Loucy (cell line): ENCODE data around the gene AHDC1.

ENCODE experiments used
- H2AFZ ChIP-seq: fragments of 200-600 bp; sonication (generic); 2 replicates; pipeline ENCODE4 v1.6.0; 2016; ENCODE audit warnings: antibody characterized with exemption, mild to moderate bottlenecking, low read length, moderate library complexity
- H3F3A ChIP-seq: fragments of 200-600 bp; 2 replicates; pipeline ENCODE4 v1.6.0; 2016; ENCODE audit warnings: antibody characterized with exemption, low read depth, mild to moderate bottlenecking
- H3K27me3 ChIP-seq: fragments of 200-600 bp; sonication (generic); 2 replicates; pipeline ENCODE4 v1.6.1; 2014; ENCODE audit warnings: low read length, mild to moderate bottlenecking; ENCODE audit not compliant: insufficient read depth, poor library complexity, severe bottlenecking
- H3K36me3 ChIP-seq: fragments of 200-600 bp; sonication (generic); 2 replicates; pipeline ENCODE4 v1.6.1; 2016; ENCODE audit warnings: low read length; ENCODE audit not compliant: insufficient read depth
- H3K4me1 ChIP-seq: fragments of 200-600 bp; sonication (generic); 2 replicates; pipeline ENCODE4 v1.5.1; 2014; ENCODE audit warnings: low read length, mild to moderate bottlenecking; ENCODE audit not compliant: insufficient read depth, poor library complexity, severe bottlenecking
- H3K4me2 ChIP-seq: fragments of 200-600 bp; sonication (generic); 2 replicates; pipeline ENCODE4 v1.6.0; 2014; ENCODE audit warnings: antibody characterized with exemption, low read length, low read depth, mild to moderate bottlenecking; ENCODE audit not compliant: poor library complexity, severe bottlenecking
- H3K4me3 ChIP-seq: fragments of 200-600 bp; sonication (generic); 2 replicates; pipeline ENCODE4 v1.5.1; 2014; ENCODE audit warnings: low read length, mild to moderate bottlenecking, mixed read lengths; ENCODE audit not compliant: poor library complexity, severe bottlenecking
- H3K79me2 ChIP-seq: fragments of 200-600 bp; sonication (generic); 2 replicates; pipeline ENCODE4 v1.6.1; 2014; ENCODE audit warnings: low read length; ENCODE audit not compliant: insufficient read depth
- H3K9ac ChIP-seq: fragments of 200-600 bp; sonication (generic); 2 replicates; pipeline ENCODE4 v1.6.0; 2014; ENCODE audit warnings: mild to moderate bottlenecking, low read depth, low read length, moderate library complexity; ENCODE audit not compliant: poor library complexity, severe bottlenecking
- H3K9me2 ChIP-seq: fragments of 200-600 bp; sonication (generic); replicated peaks from 2 replicates; pipeline ENCODE4 v1.6.1; 2016; ENCODE audit warnings: low read depth, low read length, mixed read lengths
- H3K9me3 ChIP-seq: fragments of 200-600 bp; sonication (generic); 2 replicates; pipeline ENCODE4 v1.6.1; 2014; ENCODE audit warnings: mild to moderate bottlenecking, antibody characterized with exemption, low read length, low read depth; ENCODE audit not compliant: insufficient read depth
- H4K20me1 ChIP-seq: fragments of 200-600 bp; sonication (generic); 2 replicates; pipeline ENCODE4 v1.6.0; 2014; ENCODE audit warnings: antibody characterized with exemption, low read length, mild to moderate bottlenecking; ENCODE audit not compliant: insufficient read depth, poor library complexity, severe bottlenecking
- EZH2phosphoT487 ChIP-seq: fragments of 200-600 bp; IDR thresholded peaks from 2 replicates; pipeline ENCODE4 v1.6.1; 2018; ENCODE audit warnings: antibody characterized with exemption, mild to moderate bottlenecking, moderate library complexity, borderline replicate concordance
- TF ChIP-seq, protein P1 (sequence below): fragments of 200-600 bp; sonication (generic); conservative IDR thresholded peaks from 2 replicates; pipeline ENCODE4 v1.5.1; 2014; ENCODE audit warnings: mild to moderate bottlenecking, antibody characterized with exemption, low read length

Gene AHDC1

GRCh38 chr1:27567146-27567526 lies 36.8 kb downstream of the AHDC1 start:
- no peak overlapping the region for H3K4me2 ChIP-seq
- peaks cover 10% of the 10 kb centered on the region; the same call in 1 of the 2 replicates for H3K36me3 ChIP-seq
- H2AFZ ChIP-seq, result no peak overlapping the region
- H3K4me3 ChIP-seq, result no peak overlapping the region
- TF ChIP-seq, protein P1, sequence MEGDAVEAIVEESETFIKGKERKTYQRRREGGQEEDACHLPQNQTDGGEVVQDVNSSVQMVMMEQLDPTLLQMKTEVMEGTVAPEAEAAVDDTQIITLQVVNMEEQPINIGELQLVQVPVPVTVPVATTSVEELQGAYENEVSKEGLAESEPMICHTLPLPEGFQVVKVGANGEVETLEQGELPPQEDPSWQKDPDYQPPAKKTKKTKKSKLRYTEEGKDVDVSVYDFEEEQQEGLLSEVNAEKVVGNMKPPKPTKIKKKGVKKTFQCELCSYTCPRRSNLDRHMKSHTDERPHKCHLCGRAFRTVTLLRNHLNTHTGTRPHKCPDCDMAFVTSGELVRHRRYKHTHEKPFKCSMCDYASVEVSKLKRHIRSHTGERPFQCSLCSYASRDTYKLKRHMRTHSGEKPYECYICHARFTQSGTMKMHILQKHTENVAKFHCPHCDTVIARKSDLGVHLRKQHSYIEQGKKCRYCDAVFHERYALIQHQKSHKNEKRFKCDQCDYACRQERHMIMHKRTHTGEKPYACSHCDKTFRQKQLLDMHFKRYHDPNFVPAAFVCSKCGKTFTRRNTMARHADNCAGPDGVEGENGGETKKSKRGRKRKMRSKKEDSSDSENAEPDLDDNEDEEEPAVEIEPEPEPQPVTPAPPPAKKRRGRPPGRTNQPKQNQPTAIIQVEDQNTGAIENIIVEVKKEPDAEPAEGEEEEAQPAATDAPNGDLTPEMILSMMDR, result no peak
- no peak for TF ChIP-seq EZH2phosphoT487
- no peak overlapping the region for H3K9ac ChIP-seq
- no peaks in the 10 kb centered on the region for H3K9me2 ChIP-seq
- H3K9me3 ChIP-seq, result no peaks in the 10 kb centered on the region
- peaks cover 75% of the 10 kb centered on the region for H4K20me1 ChIP-seq
- H3K27me3 ChIP-seq, result no peaks in the 10 kb centered on the region
- peaks cover 43% of the 10 kb centered on the region for H3K4me1 ChIP-seq
- no peaks in the 10 kb centered on the region for H3F3A ChIP-seq
- peaks cover 99% of the 10 kb centered on the region for H3K79me2 ChIP-seq

DNA sequence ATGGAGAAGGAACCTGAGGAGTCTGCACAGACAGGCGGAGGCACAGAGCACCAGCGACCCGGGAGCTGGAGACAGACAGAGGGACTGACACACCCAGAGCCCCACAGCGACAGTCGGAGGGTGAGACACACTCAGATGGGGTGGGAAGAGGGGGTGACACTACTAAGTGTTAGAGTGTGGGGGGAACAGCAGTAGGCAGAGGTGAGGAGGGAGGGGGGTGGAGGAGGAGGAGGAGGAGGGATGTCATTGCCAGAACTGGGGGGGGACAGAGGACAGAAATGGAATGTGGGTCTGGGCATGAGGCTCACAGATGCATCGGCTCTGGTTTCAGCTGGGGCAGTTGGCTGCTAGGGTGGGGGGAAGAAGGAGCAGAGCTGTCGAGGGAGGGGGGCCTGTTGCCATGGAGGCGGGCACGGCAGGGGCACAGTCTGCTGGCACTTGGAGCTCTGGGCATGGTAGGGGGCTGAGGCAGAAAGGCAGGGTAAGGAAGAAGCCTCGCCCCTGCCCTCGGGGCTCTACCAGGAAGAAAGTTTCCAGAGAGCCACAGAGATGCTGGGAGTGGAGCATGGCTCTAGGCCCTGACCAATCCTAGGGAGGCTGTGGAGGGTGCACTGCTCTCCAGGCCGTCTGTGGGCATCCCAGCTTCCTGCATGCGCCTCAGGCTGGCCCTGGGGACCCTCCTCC lies 37.3 kb downstream of the AHDC1 start:
- H3K9me3 ChIP-seq, result no peaks in the 10 kb centered on the region
- no peaks in the 10 kb centered on the region for H3K9me2 ChIP-seq
- TF ChIP-seq EZH2phosphoT487, result no peak
- TF ChIP-seq, protein P1, result no peak
- no peaks in the 10 kb centered on the region for H3K27me3 ChIP-seq
- peaks cover 10% of the 10 kb centered on the region; the same call in 1 of the 2 replicates for H3K36me3 ChIP-seq
- H3K4me3 ChIP-seq, result no peak overlapping the region
- H3K4me1 ChIP-seq, result peaks cover 43% of the 10 kb centered on the region
- peaks cover 75% of the 10 kb centered on the region for H4K20me1 ChIP-seq
- H3F3A ChIP-seq, result no peaks in the 10 kb centered on the region
- H3K79me2 ChIP-seq, result peaks cover 99% of the 10 kb centered on the region
- no peak overlapping the region for H2AFZ ChIP-seq
- no peak overlapping the region for H3K4me2 ChIP-seq
- no peak overlapping the region for H3K9ac ChIP-seq

GRCh38 chr1:27564710-27565649 lies 39.0 kb downstream of the AHDC1 start:
- H3K9ac ChIP-seq, result no peak overlapping the region
- H4K20me1 ChIP-seq, result peaks cover 63% of the 10 kb centered on the region

More at GRCh38 chr1:27564710-27565649, 39.0 kb downstream of the AHDC1 start:
- Histone ChIP-seq H3K4me1 (peaks cover 36% of the 10 kb centered on the region), H3K4me2 (no peak overlapping the region), H3K4me3 (no peak overlapping the region), H3K9me2 (no peaks in the 10 kb centered on the region), H2AFZ (no peak overlapping the region), H3K79me2 (peaks cover 99% of the 10 kb centered on the region), H3K27me3 (no peaks in the 10 kb centered on the region), H3K36me3 (peaks cover 10% of the 10 kb centered on the region; the same call in 1 of the 2 replicates), H3F3A (no peaks in the 10 kb centered on the region), H3K9me3 (no peaks in the 10 kb centered on the region)
- TF ChIP-seq EZH2phosphoT487, result no peak
- TF ChIP-seq, protein P1, result no peak
